Epithelial cell of esophagus (primary cell): ENCODE measurements around the gene OPN5.

ENCODE experiments used
- DNase-seq: peaks from one replicate; pipeline ENCODE4 v3.0.0; 2010; ENCODE audit warnings: low read depth
- H3K4me3 ChIP-seq: 2 replicates; pipeline ENCODE4 v1.5.1; 2011; ENCODE audit warnings: mild to moderate bottlenecking, low read length, control low read depth
- TF ChIP-seq, protein P1 (sequence below): IDR thresholded peaks from 2 replicates; pipeline ENCODE4 v1.5.1; 2011; ENCODE audit warnings: low read depth, mild to moderate bottlenecking, low read length, control low read depth, inconsistent platforms; ENCODE audit not compliant: insufficient read depth; ENCODE audit errors: missing control alignments

The OPN5 gene

DNA sequence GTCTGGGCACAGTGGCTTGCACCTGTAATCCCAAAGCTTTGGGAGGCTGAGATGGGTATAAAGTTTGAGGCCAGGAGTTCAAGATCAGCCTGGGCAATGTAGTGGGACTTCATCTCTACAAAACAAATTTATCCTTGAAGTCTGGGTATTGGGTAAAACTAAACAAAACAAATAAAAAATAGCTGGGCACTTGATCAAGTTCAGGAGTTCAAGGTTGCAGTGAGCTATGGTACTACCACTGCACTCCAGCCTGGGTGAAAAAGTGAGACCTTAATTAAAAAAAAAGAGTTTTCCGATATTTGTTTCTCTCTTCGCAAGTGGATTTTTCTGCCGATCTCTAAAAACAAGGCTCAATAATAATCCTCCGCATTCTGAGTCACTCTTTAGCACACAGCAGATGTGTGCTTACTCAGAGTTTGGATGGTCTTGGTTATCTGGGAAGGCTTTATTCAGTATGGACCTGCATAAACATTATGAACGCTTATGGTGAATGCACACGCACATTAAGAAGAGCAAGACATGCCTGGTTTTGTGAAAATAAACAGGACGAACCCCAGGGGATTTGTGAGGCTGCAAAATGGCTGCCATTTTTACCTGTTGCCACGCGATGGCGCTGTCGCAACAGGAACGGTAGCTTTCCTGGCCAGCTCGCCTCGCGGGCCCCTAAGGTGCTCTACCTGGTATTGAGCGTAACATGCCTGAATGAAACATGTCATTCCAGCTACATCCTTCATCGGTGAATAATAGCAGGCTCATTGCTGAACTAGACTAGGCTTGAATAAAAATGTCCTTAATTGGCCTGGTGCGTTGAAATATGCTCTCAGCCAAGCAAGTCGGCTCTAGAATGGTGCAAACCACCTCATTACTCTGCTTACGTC lies 6.0 kb downstream of the OPN5 start:
- DNase-seq = peak; percentile 99
- TF ChIP-seq, protein P1, sequence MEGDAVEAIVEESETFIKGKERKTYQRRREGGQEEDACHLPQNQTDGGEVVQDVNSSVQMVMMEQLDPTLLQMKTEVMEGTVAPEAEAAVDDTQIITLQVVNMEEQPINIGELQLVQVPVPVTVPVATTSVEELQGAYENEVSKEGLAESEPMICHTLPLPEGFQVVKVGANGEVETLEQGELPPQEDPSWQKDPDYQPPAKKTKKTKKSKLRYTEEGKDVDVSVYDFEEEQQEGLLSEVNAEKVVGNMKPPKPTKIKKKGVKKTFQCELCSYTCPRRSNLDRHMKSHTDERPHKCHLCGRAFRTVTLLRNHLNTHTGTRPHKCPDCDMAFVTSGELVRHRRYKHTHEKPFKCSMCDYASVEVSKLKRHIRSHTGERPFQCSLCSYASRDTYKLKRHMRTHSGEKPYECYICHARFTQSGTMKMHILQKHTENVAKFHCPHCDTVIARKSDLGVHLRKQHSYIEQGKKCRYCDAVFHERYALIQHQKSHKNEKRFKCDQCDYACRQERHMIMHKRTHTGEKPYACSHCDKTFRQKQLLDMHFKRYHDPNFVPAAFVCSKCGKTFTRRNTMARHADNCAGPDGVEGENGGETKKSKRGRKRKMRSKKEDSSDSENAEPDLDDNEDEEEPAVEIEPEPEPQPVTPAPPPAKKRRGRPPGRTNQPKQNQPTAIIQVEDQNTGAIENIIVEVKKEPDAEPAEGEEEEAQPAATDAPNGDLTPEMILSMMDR = peak; percentile 93
- H3K4me3 ChIP-seq = no peak overlapping the region

DNA sequence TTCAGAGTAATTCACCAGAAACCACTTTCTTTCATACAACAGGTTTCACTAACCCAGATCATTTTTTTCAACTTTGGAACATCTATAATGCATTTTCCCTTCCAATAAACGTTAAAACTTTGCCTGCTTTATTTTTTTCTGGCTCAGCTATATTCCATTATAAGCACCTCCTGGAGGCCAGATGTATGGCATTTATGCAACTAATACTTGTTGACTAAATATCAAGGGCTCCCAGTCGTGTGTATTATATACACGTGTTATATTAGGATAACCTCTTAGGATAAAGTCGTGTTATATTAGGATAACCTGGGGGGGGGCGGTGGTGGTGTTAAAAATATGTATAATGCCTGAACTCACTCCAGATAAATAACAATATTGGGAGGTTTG lies 6.7 kb downstream of the OPN5 start:
- TF ChIP-seq, protein P1 = no peak
- no peak overlapping the region for H3K4me3 ChIP-seq
- no peak for DNase-seq

DNA sequence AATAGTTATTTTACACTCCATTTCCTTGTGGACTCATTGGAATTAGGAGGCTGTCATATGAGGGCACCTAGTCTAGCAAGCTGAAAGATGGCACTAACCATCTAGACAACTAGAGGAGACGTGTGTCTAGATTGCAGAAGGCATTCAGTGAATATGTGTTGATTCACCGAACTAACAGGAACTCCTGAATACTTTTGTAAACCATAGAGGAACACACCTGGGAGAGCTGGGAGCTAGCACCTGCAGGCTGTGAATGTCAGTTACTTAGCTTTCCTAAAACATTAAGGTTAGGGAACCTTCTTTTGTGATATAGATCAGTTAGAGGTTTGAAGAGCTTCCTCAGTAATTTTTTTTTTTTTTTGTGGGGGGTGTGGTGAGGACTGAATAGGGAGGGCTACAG lies 7.7 kb downstream of the OPN5 start:
- TF ChIP-seq, protein P1 = no peak
- DNase-seq = peak; percentile 80
- H3K4me3 ChIP-seq = no peak overlapping the region

DNA sequence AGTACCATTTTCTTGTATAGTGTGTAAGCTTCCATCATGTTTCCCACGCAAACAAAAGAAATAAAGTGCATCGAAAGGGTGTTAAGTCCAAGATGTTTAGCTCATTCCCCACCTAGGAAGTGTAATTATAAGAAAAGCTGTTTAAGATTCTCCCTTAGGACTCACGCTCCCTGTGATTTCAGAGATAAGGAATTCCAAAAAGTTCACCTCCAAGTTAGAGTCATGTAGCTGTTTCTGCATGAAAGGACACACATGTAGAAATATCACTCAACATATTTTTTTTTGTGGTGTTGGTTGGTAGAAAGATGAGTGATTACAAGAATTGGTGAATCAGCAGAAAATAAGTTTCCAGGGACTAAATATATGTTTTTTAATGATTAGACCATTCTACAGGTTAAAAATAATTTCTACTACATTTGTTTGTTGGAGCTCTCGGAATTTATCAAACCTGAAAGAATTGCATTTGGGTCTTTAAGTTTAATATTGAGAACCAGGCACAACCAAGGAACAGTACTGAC lies 10.4 kb downstream of the OPN5 start:
- DNase-seq = peak; percentile 18
- H3K4me3 ChIP-seq = no peak overlapping the region
- TF ChIP-seq, protein P1 = no peak

DNA sequence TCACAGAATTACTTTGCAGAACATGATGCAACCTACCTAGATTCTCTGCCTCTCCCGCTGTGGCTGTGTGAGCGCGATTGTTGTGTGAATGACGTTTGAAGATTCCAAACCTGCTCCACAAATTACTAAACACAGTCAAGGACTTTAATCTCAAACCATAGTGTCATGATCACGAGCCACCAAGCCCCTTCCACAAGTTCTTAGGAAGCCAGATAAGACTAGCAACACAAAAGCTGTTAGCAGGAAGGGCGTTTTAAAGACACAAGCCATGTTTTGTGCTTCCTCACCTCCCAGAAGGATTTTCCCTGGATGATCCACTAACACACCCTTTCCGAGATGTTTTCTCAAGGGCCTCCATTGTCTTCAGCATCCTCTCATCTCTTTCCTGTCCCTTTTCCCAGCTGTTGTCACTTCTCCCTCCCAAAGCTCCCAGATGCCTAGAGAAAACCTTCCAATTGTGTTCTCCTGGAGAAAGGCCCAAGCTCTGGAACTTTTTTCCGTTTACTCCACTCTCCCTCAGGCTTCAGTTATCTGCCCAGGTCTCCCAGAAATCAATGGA lies 12.8 kb downstream of the OPN5 start:
- TF ChIP-seq, protein P1 = no peak
- H3K4me3 ChIP-seq = no peak overlapping the region
- DNase-seq = no peak

DNA sequence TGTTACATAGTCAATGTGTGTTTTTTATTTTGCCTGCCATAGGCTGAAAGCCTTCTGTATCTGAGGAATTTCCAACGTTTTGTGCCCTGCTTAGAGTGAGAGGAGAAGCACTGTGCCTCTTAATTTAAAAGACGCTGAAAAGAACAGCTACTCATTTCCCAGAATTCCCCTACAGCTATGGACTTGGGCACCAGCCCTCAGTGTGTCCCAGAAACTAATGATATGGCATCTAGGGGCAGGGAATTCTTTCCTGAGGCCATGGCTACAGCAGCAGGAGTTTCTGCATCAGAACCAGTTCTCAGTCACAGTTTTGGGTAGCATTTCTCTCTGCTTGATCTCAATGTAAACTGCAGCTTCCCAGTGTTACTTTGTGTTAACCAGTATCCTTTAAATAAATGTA lies 20.2 kb downstream of the OPN5 start:
- H3K4me3 ChIP-seq = no peak overlapping the region
- DNase-seq = no peak
- TF ChIP-seq, protein P1 = no peak
